GM18519 (cell line): ENCODE measurements around the gene CARD14.
"Not testable (repeated sequence)": the region's sequence is repeated elsewhere in the genome, so short reads cannot be mapped to it uniquely, and the experiment has no call there.

ENCODE experiments used
- ATAC-seq: cut with Tn5 transposase; IDR thresholded peaks from one replicate; pipeline ENCODE4 v1.9.1; 2021; ENCODE audit warnings: mild to moderate bottlenecking, moderate library complexity; ENCODE audit not compliant: unreplicated experiment, low FRiP score

Gene CARD14

DNA sequence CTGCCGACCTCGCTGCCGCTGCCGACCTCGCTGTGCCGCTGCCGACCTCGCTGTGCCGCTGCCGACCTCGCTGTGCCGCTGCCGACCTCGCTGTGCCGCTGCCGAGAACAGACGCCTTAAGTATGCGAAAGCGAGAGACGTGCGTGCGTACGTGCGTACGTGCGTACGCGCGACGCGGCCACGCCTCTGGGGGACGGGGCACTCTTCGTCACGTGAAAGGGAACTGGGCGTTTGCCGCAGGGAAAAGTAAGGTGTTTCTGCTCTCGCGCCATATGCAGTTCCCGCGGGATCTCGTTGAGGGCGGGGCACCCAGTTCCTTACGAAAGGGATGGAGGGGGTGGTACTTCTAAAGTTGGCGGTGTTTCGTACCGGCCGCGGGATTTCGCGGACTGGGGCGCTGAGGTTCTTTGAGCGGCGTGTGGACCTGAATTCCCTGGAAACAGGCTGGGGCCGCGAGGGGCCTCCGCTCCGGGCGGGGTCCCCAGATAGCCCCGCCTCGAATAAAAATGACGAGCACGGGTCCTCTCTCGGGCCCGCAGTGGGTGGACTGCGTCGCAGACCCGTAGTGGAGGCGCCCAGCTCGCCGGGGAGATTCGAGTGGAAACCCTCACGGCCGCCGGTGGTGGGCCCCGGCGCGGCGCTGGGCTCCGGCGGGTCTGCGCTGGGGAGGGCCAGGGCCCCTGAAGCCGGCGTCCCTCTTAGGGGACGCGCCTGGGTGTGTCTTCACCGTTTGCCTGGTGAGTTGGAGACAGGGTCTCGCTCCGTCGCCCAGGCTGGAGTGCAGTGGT lies 22.6 kb upstream of the CARD14 start, which contains the start of gene EIF4A3:
TSS of gene EIF4A3 (minus strand) at position 94 of the 788 bp plus-strand sequence. CDS start 167 bp downstream, outside the sequence.
- peak; percentile 60 for ATAC-seq

DNA sequence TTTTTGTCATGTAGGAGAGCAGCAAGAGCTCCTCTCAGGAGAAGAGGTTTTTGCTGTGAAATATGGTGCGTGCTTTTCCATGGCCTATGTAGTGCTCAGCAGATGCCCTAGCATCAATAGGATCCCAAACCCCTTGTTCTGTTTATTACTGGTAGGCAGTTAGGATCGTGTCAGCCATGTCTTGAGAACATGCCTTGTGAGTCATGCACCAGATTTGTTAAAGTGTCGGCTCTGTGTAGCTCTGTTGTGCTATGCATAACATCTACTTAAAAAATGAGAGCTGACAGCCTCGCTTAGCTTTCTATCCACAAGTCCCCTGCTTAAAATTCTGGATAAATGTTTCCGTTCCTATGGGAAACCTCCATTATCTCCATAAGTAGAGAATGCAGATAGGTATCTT lies 18.5 kb upstream of the CARD14 start:
- no peak for ATAC-seq

GRCh38 chr17:80152081-80152702 lies 17.6 kb upstream of the CARD14 start:
- no peak for ATAC-seq

- ATAC-seq: no peak
These were observed 16.8 kb upstream of the CARD14 start for GRCh38 chr17:80153004-80153403.

DNA sequence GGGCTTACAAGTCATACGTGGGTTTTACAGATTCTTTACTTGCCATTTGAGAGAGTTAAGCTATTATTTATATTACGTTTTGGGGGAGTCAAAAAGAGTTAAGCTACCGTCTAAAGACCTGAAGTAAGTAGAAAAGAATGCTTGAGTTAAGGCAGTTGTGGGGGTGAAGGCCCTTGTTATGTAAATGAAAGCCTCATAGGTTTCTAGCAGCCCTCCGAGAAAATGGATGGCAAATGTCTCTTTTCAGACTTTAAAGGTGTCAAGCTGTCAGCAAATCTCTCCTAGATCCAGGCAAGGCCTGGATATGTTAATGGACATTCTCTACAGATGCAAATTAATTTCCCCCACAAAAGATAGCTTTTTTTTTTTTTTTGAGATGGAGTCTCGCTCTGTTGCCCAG lies 15.7 kb upstream of the CARD14 start:
- ATAC-seq: no peak

DNA sequence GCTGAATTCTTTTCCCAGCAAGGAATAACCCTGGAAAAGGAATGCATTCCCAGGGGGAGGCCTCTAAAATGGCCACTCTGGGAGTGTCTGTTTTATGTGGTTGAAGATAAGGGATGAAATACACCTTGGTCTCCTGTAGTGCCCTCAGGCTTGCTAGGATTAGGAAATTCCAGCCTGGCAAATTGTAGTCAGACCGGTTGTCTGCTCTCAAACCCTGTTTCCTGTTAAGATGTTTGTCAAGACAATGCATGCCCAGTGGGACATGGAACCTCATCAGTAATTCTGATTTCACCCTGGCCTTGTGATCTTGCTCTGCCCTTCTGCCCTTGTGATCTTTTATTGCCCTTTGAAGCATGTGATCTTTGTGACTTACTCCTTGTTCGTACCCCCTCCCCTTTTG lies 14.2 kb upstream of the CARD14 start:
- not testable (repeated sequence) for ATAC-seq

DNA sequence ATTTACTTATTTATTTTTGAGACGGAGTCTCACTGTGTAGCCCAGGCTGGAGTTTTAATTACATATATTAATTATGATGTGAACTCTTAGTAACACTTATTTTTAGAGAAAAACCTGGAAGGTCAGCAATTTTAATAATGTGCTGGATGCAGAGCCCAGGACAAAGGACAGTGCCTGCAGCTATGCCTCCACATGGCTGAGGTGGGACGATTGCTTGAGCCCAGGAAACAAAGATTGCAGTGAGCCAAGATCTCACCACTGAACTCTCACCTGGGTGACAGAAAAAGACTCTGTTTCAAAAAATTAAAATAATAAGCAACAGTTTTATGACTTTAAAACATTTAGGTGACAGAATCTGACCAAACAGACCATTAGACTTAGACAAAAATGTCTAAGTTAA lies 11.0 kb upstream of the CARD14 start:
- no peak for ATAC-seq

DNA sequence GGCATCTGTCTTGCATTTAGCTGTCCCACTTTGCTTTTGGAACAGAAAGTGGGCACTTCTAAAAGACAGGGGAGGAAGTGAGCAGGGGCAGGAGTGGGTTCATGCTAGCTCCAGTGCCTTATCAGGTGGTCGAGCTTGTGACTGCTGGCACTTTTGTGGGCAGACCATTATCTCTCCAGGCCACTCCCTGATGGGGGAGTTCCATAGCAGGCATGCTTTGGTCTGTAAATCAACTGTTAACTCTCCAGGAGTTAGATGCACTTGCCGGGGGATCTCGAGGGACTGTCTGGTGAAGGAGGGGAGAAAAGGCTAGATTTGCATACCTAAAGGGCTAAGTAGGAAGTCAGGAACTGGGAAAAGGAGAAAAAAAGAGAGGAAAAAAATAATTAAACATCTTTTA lies 9.3 kb upstream of the CARD14 start:
- no peak for ATAC-seq

- ATAC-seq: no peak
These were observed 6.5 kb upstream of the CARD14 start for GRCh38 chr17:80163336-80163735.

GRCh38 chr17:80164185-80164584 lies 5.6 kb upstream of the CARD14 start:
- no peak for ATAC-seq

DNA sequence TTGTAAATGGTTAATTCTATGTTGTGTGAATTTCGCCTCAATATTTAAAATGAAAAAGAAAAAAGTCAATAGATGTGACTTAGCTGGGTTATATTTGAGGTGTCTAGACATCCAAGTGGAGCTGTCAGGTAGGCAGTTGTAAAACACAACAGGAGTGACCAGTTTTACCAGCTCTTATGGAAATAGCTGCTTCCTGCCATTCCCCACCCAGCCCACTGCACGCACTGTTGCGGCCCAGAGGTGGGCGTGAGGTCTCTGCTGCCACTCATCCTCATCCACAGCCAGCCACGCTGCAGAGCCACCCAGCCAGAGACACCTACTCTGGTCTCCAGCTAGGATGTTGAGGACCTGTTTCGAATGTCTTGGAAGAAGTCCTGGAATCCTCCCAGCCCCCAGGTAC lies 3.4 kb upstream of the CARD14 start:
- no peak for ATAC-seq

DNA sequence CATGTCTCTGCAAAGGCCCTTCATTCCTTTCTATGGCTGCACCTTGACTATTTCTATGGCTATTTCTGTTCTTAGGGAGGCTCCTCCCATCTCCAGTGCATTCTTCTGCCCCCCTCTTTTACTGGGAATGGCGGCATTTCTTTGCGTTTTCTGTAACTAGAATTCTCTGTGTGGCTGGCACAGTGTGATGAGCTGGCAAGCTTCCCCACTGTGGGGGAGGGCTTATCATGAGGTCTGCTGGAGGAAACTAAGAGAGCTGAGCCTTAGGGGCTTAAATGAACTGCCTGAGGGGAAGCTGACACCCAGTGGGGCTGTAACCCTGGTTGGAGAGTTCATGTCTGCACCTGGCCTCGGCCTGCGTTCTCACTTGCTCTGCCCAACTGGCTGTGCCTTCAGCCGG lies 1.5 kb upstream of the CARD14 start:
- ATAC-seq: no peak

GRCh38 chr17:80169107-80169506 lies 723 bp upstream of the CARD14 start:
- no peak for ATAC-seq

DNA sequence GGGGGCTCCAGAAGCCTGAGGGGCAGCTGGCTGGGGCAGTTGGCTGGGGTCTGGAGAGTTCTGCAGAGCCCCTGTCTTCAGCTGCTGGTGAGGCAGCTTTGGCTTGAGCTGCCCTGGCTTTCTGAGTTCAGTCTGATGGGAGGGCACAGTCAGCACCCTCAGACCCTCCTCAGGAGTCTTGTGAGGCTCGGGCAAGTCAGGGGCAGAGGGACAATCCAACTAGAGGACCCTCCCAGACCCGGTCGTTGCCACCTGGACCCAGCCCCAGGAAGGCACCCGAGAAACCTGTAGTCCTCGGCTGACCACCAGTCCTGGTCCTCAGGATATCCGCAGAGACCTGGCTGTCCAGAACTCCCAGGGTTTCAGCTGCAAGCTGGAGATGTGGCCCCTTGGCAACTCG lies 1.9 kb downstream of the CARD14 start:
- no peak for ATAC-seq

- no peak for ATAC-seq
These were observed 3.3 kb downstream of the CARD14 start for GRCh38 chr17:80173126-80173525.

DNA sequence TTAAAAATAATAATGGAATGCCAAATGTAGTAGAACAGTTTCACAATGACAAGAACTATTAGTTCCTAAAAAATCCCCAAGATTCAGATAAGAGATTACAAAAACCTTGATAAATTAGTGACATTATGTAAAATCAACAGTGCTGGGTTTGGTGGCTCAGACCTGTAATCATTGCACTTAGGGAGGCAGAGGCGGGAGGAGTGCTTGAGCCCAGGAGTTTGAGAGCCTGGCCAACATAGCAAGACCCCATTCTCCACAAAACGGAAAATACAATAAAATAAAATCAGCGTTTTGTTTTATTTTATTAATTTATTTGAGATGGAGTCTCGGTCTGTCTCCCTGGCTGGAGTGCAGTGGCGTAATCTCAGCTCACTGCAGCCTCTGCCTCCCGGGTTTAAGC lies 4.1 kb downstream of the CARD14 start:
- ATAC-seq: no peak

- ATAC-seq: no peak
These were observed 6.9 kb downstream of the CARD14 start for GRCh38 chr17:80176757-80177156.

GRCh38 chr17:80177986-80178595 lies 8.3 kb downstream of the CARD14 start:
- no peak for ATAC-seq

DNA sequence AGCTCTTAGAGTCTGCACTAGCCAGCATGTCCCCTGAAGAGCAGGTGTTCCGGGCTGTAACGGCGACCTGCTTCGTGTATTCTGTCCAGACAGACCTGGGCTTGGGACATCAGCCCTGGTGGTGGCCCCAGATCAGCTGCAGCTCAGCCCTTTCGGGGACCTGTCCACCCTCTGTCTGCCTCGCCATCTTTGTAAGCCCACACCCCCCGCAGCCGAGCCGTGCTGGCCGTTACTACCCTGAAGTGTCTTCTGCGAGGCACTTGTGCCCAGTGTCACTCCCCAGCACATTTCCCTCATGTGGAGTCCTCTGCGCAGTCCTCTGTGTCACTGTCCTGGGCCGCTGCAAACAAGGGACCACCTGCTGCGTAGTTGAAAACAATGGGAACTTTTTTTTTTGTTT lies 10.4 kb downstream of the CARD14 start:
- no peak for ATAC-seq

GRCh38 chr17:80181431-80181830 lies 11.6 kb downstream of the CARD14 start:
- ATAC-seq: no peak

GRCh38 chr17:80182118-80182844 lies 12.5 kb downstream of the CARD14 start:
- ATAC-seq: no peak
